Glutamatergic neuron (in vitro differentiated cells): ENCODE results near the gene TYW1. TPM values are rescaled to one million over a fixed set of nuclear protein-coding genes. Genes with fewer than 3 reads are reported as not detected.

Source experiments
- DNase-seq: peaks from one replicate; pipeline ENCODE4 v3.0.0; 2022
- H3K27ac Mint-ChIP-seq: one replicate; pipeline ENCODE4 v1.8.0; 2020; ENCODE audit warnings: mild to moderate bottlenecking, mixed read lengths, inconsistent platforms; ENCODE audit not compliant: unreplicated experiment
- H3K27me3 Mint-ChIP-seq: one replicate; pipeline ENCODE4 v1.8.0; 2020; ENCODE audit warnings: mild to moderate bottlenecking, moderate library complexity, mixed read lengths, inconsistent platforms; ENCODE audit not compliant: unreplicated experiment
- H3K36me3 Mint-ChIP-seq: one replicate; pipeline ENCODE4 v1.8.0; 2020; ENCODE audit warnings: mild to moderate bottlenecking, mixed read lengths, inconsistent platforms; ENCODE audit not compliant: unreplicated experiment
- H3K4me1 Mint-ChIP-seq: one replicate; pipeline ENCODE4 v1.8.0; 2020; ENCODE audit warnings: mild to moderate bottlenecking, low read depth, mixed read lengths, inconsistent platforms; ENCODE audit not compliant: unreplicated experiment
- H3K4me3 Mint-ChIP-seq: one replicate; pipeline ENCODE4 v1.8.0; 2020; ENCODE audit warnings: mild to moderate bottlenecking, mixed read lengths, inconsistent platforms; ENCODE audit not compliant: unreplicated experiment
- H3K9me3 Mint-ChIP-seq: one replicate; pipeline ENCODE4 v1.8.0; 2020; ENCODE audit warnings: mild to moderate bottlenecking, moderate library complexity, mixed read lengths, inconsistent platforms; ENCODE audit not compliant: unreplicated experiment
- CTCF ChIP-seq: fragments of 200-600 bp; sonication (generic); IDR thresholded peaks from one replicate; pipeline ENCODE4 v1.5.0; 2021; ENCODE audit not compliant: partially characterized antibody, unreplicated experiment
- total RNA-seq: library from RNA; stranded (reverse); fragmentation: NEBNext Ultra II Directional; extraction: Animal tissue kit (Norgen Biotek cat#: 25700); gene quantifications from one replicate; pipeline ENCODE4 v1.2.1, GENCODE V29; 2021; ENCODE audit not compliant: unreplicated experiment

Gene TYW1
- total RNA-seq, 1 donor from 2014 or later, result 17.7 TPM

GRCh38 chr7:66952343-66953043 is 44.1 kb upstream of the TYW1 start:
- peaks cover 5% of the 10 kb centered on the region for H3K9me3 Mint-ChIP-seq
- no peak overlapping the region for H3K4me3 Mint-ChIP-seq
- peaks cover 5% of the 10 kb centered on the region for H3K36me3 Mint-ChIP-seq
- H3K27me3 Mint-ChIP-seq, result no peaks in the 10 kb centered on the region
- DNase-seq, result no peak
- no peak overlapping the region for H3K27ac Mint-ChIP-seq
- peaks cover 7% of the 10 kb centered on the region for H3K4me1 Mint-ChIP-seq
- no peak for TF ChIP-seq CTCF

- Mint-ChIP-seq H3K9me3 (peaks cover 7% of the 10 kb centered on the region), H3K4me1 (peaks cover 10% of the 10 kb centered on the region), H3K27ac (no peak overlapping the region), H3K4me3 (no peak overlapping the region), H3K36me3 (peaks cover 5% of the 10 kb centered on the region), H3K27me3 (peaks cover 2% of the 10 kb centered on the region)
- DNase-seq, result no peak
- no peak for TF ChIP-seq CTCF
These were observed 43.6 kb upstream of the TYW1 start for GRCh38 chr7:66953044-66953427.

- Mint-ChIP-seq H3K27me3 (peaks cover 2% of the 10 kb centered on the region), H3K4me3 (peak overlapping the region; percentile 76), H3K4me1 (peaks cover 23% of the 10 kb centered on the region), H3K27ac (peak overlapping the region; percentile 97), H3K36me3 (no peaks in the 10 kb centered on the region), H3K9me3 (peaks cover 7% of the 10 kb centered on the region)
- no peak for TF ChIP-seq CTCF
- DNase-seq, result peak; percentile 86
These were observed 38.9 kb upstream of the TYW1 start for GRCh38 chr7:66957595-66958290.

GRCh38 chr7:66958538-66959350 is 37.9 kb upstream of the TYW1 start:
- H3K4me3 Mint-ChIP-seq, result peak overlapping the region; percentile 76
- peak; percentile 19 for DNase-seq

More at GRCh38 chr7:66958538-66959350, 37.9 kb upstream of the TYW1 start:
- Mint-ChIP-seq H3K4me1 (peaks cover 23% of the 10 kb centered on the region), H3K27me3 (peaks cover 2% of the 10 kb centered on the region), H3K27ac (peak overlapping the region; percentile 97), H3K36me3 (no peaks in the 10 kb centered on the region), H3K9me3 (peaks cover 6% of the 10 kb centered on the region)
- no peak for TF ChIP-seq CTCF
